Stimulated activated CD4-positive, alpha-beta T cell treated with anti-CD3 and anti-CD28 coated beads, Interleukin-4, amount 100 ng/mL, for 24 hours (primary cell): ENCODE data around the gene PDCD1LG2.
A peak's percentile ranks its signal among the peaks of the same experiment; 100 is the strongest.
"Not testable (repeated sequence)": the region's sequence is repeated elsewhere in the genome, so short reads cannot be mapped to it uniquely, and the experiment has no call there.

Source experiments
- DNase-seq: peaks from one replicate; pipeline ENCODE4 v3.0.0-alpha.2; 2020

Gene PDCD1LG2

DNA sequence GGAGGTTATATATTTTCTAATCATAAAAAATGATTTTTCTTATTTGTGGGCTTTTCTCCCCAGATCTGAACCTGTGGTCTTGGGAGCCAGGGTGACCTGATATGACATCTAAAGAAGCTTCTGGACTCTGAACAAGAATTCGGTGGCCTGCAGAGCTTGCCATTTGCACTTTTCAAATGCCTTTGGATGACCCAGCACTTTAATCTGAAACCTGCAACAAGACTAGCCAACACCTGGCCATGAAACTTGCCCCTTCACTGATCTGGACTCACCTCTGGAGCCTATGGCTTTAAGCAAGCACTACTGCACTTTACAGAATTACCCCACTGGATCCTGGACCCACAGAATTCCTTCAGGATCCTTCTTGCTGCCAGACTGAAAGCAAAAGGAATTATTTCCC lies 59.6 kb downstream of the PDCD1LG2 start:
- no peak for DNase-seq

DNA sequence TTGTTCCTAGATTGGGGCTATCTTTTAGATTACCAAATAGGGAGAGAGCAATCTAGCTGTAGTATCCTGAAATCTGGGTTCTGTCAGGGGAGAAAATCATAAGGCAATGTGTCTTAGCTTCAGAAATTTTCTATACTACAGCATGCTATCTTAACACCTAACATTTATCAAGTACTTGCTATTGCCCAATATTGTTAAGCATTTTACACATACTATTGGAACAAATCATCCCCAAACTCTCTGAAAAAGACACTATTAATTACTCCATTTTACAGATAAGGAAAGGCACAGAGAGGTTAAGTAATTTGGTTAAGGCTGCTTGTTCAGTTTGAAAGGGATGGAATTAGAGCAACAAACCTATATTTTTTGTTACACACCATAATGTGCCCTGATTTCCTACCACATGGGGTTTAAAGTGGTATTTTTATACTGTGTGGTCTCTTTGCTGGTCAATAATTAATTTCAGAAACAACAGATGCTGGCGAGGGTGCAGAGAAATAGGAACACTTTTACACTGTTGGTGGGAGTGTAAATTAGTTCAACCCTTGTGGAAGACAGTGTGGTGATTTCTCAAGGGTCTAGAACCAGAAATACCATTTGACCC lies 61.4 kb downstream of the PDCD1LG2 start:
- no peak for DNase-seq

DNA sequence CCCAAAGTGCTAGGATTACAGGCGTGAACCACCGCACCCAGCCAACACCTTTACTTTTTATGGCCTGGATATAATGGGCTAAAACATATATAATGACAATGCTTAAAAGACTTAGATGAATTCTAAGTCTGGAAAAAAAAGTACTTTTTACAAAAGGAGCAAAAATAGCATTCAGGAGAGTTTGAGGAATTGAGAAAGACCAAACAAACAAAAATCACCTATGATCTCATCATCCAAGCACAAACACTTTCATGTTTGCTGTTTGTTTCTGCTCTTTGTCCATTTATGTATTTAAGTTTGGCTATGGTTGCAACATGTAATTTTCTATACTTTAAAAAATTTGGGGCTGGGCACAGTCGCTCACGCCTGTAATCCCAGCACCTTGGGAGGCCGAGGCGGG lies 63.8 kb downstream of the PDCD1LG2 start:
- DNase-seq = no peak

DNA sequence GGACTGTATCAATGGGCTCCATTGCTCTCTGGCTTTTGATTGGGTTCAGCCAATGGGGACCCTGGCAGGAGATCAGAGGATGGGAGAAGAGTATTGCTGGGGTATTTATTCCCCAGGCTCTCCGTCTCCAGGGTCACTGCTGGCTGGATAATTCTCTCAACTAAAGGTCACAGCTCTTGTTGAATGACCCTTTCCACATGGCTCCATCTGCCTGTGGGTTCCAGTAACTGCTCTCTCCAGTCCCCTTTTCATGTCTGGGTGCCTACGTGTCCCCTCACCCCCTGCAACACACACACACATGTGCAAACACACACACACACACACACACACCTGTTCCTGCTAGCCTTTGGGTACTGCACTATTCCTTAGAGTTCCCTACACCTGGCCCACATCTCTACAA lies 64.7 kb downstream of the PDCD1LG2 start:
- DNase-seq = no peak

DNA sequence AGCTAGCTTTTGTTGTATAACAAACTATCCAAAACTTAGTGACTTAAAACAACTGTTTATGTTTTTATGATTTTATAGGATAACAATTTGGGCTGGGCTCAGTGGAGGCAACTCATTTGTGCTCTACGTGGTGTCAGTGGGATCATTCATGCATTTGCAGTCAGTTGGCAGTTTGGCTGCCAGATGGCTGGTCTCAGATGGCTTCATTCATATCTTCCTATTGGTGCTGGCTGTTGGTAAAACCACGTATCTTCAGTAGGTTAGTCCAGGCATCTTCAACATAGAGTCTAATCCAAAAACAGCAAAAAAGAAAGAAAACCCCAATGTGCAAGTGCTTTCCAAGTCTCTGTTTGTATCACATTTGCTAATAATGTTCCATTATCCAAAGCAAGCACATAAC lies 66.9 kb downstream of the PDCD1LG2 start:
- DNase-seq = no peak

DNA sequence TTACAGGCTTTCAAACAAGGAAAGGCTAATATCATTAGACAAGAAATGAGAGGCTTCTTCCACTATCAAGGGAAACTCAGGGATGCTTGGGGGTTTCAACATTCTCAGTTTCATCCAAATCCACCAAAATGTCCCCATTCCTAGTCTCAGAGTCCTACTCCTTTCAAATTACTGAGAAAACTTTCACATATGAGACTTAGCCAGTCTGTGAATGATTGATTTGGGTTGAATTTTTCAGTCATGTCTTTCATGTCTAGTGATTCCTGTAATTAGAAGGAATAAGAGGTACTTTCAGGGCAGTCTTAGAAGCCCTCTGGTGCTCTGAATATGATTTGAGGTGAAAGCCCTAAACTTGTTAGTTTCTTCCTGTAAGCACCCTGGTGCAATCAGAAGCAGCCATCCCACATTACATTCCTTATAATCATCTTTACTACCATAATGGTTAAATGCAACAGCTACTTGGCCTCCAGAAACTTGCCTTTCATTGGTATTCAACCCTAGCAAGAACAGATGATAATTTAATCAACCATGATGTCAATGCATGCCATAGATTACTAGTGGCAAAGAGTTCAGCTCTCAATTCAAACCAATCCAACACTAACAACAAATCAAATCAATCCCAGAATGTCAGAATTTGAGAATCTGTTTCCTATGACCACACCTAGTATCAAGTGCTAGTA lies 67.8 kb downstream of the PDCD1LG2 start:
- no peak for DNase-seq

DNA sequence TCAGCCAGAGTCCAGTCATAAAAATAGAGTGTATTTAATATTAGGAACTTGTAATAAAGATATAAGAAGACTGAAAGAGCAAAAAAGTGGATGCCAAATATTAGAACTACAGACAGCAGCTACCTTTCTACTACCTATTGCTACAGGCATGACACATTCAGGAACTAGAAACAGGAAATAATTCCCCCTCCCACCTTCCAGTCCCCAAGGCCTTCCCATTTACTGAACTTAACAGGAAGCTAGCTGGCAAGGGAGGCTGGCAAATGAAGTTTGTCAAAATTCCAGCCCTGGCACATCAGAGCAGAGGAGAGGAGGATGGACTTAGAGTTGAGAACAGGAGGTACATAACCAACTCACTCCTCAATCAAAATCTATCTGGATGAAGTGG lies 68.4 kb downstream of the PDCD1LG2 start:
- DNase-seq = no peak

DNA sequence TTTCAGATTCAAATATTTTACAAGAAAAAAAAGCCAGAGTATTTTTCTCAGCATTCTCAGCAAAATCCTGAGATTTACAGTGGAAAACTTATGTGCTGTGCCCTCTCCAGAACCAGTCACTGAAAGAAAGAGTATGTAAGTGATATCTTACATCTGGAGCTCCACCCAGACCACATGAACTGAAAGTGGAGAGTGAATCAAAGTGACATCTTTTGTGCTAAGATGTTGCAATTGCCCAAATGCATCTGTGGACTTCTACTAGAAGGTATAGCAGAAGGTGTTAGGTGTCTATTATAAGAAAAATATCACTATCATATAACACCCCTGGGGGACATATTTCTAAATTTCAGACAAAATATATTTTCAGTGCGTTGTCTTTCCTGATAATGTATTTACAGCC lies 69.5 kb downstream of the PDCD1LG2 start:
- DNase-seq = no peak

DNA sequence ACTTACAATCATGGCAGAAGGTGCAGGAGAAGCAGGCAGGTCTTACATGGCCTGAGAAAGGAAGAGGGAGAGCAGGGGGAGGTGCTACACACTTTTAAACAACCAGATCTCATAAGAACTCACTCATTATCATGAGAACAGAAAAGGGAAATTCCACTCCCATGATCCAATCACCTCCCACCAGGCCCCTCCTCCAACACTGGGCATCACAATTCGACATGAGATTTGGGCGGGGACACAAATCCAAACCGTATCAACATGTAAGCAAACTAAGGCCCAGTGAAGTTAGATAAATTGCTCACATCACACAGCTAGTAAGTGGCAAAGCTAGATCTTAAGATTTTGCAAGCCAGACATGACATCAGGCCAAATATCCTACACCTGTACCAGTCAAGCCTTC lies 70.3 kb downstream of the PDCD1LG2 start:
- no peak for DNase-seq

DNA sequence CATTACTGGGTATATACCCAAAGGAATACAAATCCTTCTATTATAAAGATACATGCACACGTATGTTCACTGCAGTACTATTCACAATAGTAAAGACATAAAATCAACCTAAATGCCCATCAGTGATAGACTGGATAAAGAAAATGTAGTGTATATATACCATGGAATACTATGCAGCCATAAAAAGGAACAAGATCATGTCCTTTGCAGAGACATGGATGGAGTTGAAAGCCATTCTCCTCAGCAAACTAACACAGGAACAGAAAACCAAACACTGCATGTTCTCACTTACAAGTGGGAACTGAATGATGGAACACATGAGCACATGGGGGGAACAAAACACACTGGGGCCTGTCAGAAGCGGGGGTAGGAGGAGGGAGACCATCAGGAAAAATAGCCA lies 71.4 kb downstream of the PDCD1LG2 start:
- DNase-seq = not testable (repeated sequence)

DNA sequence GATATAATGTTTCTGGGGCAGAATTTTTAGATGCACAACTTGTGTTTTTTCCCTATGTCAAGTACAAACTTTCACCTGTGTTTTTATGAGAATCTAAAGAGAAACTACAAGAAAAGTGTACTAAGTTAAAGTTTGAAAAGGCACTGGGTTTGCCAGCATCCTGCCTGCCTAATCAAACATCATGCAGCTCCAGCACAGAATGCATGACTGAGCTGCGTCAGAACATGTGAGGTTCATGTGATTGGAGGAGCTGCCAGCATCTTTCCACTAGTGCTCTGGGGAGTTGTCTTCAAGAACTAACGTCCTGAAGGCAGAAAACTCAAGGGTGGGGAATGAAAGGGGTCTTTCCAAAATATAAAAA lies 72.5 kb downstream of the PDCD1LG2 start:
- DNase-seq = peak; percentile 35

DNA sequence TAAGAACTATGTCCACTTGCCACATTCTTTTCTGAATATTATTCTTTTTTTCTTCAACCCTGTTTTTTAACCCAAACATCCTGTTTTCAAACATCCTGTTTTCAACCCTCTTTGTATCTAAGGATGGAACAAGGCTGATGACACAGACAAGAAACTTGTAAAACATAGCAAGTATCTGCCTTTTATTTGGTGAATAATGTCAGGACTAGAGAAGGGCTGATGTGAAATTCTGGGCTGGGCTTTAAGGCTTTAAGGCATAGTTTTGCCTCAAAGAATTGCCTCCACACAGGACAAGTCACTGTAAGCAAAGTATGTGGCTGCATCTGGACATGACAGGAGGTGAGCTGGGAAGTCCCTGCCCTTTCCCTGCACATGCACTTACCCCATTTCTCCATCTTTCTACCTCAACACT lies 76.1 kb downstream of the PDCD1LG2 start:
- DNase-seq = peak; percentile 16

DNA sequence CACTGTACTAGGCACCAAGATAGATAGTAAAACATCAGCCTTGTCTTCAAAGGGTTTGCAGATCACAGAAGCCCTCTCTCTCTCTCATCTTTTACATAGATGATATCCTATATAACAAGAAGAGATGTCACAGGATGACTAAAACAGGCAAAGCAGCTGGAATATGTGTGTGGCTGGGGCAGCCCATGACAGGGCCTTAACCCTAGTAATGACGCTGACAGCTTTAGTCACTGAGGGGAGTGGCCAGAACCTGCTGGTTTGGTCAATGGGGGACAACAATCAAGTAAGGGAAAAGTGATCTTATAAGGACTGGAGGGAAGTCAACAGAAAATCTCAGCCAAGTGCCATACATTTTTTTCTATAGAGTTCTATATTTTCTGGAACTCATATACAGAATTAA lies 76.7 kb downstream of the PDCD1LG2 start:
- DNase-seq = peak; percentile 57

DNA sequence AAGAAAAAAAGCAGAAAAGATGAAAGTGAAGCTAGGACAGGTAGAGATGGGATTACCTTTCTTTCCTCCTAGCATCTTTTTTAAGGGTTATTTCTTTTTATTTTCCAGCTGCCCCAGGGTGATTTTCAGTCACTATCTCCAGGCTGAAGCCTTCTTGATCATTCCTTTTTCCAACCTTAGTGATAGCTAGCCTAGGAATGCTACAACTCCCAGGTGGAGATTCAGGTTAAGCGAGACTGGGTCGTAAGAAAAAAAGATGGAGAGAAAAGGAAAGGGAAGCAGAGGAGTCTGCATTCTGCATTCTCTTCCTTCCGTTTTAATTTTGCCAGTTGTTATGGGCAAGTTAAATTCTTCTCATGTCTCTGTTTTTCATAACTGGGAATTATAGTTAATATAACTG lies 81.9 kb downstream of the PDCD1LG2 start:
- no peak for DNase-seq

DNA sequence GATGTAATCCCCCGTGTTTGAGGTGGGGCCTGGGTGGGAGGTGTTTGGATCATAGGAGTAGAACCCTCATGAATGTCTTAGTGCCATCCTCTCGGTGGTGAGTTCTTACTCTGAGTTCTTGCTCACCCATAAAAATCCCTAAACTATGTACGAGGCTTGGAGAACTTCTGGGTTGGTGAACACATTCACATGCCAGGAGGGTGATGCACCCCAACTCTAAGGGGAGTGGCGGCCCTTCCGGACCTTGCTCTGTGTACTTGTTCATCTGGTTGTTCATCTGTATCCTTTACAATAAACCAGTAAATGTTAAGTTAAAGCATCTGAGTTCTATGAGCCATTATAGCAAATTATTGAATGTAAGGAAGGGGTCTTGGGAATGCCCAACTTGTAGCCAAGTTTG lies 82.6 kb downstream of the PDCD1LG2 start:
- DNase-seq = no peak

DNA sequence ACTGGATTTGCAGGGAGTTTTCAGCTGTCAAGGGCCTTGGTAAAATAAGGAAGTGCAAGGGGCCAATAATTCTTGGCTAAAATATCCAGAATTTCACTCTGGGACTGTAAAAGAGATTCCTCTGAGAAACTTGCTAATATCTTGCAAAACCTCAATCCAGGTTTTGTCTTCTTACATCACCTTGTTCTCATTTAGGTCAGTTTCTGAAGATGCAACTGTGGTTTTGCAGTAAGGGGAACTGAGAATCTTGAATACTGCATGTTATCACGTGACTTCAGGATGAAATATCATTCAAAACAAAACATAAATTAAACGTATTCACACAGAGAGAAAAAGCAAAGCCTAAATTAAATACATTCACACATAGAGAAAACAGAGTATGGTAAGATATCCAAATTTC lies 83.6 kb downstream of the PDCD1LG2 start:
- no peak for DNase-seq

DNA sequence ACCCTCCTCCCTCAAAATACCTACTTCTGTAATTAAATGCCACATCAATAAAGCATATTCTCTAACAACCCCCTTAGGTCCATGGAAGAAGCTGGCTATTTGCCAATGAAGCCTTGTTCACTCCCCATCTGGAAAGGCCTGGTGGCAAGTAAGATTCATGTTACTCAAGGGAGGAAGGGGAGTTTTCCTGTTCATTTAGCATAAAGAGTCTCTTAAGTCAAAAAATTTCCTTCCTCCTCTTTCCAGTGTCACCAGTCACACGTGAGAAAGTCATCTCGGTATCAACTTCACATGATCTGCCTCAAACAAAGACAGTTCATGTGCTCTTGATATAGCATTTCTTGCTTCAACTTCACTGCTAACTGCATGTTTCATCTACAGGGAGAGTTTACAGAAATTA lies 85.8 kb downstream of the PDCD1LG2 start:
- no peak for DNase-seq

DNA sequence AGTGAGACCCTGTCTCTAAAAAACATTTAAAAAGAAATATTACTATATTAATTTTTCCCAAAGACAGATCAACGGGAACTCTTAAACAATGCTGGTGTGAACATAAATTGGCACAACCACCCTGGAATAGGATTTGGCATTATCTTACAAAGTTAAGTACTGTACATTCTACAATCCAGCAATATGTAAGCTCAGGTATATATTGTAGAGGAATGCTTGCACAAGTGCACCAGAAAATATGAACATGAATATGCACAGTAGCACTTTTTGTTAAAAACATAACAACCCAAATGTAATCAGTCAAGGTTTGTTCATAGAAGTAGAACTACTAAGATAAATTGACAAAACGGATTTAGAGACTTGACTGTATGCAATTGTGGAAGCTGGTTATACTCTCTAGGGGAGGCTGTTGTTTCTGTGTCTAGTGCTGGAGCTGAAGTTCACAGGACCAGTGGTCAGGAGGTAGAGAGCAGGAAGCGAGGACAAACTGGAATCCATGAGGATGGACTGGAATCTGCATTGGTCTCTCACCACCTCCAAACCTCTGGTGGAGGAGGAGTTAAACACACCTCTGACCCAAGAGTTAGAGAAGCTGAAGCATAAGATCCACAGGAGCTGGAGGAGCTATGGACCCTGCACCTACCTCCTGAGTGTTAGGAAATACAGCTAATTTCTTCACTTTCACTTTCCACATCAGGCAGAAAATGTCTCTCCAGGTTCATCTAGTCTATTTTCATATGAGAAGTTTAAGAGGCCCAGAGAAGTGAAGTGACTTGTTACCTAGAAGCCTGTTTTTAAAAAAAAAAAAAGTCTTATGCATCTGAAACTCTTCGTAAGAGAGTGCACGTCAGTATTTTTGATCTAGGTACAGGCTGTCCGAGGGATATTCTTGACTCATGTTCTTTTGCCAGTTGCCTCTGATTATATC lies 98.2 kb downstream of the PDCD1LG2 start:
- DNase-seq = no peak

DNA sequence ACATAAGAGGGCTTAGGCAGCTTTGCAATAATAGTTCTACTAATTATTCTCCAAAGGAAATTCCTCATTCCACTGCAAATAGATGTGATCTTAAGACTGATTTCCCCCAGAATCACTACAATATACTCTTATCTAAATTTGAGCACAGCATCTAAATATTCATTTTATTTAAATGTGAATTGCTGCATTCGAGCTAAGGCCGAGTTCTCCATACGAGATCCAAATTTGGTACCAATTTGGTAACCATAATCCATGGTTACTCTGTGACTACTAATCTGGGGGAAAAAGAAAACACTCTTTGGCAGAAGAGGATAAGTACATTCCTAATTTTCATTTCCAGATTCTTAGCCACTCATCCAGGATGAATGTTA lies 98.9 kb downstream of the PDCD1LG2 start:
- no peak for DNase-seq

DNA sequence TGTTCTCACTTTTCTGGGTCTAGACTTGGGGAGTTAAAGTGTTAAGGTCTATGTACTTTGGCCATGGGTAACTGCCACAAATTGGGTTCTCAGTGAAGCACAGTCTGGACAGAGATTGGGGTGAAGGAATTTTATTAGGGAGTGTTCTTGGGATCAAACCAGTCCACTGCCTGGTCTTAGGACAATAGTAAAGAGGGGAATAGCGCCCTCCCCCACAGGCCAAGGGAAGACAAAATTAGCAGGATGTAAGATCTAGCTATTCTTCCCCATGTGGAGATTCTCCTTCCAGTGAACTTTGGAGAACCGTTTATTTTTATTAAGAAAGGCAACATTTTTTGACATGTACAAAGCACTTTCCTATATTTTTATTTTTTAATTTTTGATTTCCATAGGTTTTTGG lies 100.2 kb downstream of the PDCD1LG2 start:
- no peak for DNase-seq

DNA sequence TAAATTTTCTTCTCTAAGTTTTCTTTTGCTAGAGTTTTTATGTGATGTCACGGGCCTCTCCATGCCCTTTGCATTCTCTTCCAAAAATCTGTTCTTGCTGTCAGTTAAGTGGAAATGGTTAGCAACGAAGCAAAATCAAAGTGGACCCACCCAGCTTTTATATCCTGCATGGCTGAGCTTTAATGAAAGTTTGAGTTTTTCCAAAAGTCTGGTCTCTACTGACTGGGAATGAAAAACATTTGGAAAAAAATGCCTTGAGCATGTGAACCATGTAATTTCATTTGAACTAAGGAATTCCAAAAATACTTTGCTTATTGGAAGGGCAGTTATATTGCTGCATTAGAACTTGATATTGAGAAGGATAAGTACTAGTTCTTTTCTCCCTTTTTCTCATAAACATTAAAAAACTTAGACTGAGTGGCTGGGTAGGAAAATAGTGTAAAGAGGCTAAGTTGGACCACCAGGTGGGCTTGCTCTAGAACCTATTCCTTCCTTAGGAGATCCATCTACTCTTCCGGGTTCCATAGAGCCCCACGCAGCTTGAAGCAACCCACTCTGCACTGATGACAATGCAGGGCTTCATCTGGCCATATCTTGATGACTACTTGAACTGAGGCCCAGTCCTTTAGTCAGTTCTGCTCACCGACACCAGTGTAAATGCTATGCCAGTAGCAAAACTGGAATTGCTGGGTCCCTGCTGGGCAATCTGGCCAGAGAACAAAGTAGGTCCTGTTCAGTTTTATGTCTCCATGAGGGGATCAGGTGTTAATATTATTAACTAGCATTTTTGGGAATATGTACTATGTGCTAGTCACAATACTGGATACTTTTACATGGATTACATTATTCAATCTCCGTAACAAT lies 101.2 kb downstream of the PDCD1LG2 start:
- DNase-seq = no peak

DNA sequence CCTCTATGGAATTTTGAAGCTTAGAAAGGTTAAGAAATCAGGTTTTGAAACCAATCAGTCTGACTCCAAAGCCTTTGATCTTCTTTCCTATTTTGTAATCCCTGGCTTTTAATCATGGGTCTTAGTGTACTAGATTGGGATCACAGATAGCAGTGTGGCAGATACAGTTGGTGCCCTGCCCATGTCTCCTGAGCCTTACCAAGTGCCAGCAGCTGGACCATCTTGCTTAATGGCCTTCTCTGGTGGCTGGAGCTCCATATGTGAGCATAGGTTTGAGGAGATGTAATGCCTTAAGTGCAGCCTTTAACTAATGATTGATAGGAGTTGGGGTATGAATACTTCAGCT lies 101.8 kb downstream of the PDCD1LG2 start:
- no peak for DNase-seq

DNA sequence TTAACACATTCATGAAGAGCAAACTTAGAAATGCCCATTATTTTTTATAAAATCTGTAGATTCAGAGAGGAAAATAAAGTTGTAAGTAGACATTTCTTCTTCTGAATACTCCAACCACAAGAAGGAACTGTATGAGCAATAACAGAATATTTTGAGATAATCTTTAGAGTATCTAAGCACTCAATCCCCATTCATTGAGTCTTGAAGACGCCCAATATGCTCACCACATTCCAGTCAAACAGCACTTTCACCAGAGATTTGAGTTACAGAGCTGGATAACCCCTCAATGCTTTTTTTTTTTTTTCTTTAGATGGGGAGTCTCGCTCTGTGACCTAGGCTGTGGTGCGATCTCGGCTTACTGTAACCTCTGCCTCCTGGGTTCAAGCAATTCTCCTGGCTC lies 103.9 kb downstream of the PDCD1LG2 start:
- DNase-seq = no peak
